EL (cell line): ENCODE results near the gene HBG1.
"Not testable (repeated sequence)": the region's sequence is repeated elsewhere in the genome, so short reads cannot be mapped to it uniquely, and the experiment has no call there.

Experiments
- DNase-seq: peaks from one replicate; pipeline ENCODE4 v3.0.0-alpha.2; 2016

Gene HBG1

GRCh38 chr11:5249807-5250396 is at the start of gene HBG1:
Gene HBG1 (minus strand): TSS chr11:5249857. CDS start chr11:5249804, 53 bp downstream.
- not testable (repeated sequence) for DNase-seq

- no peak for DNase-seq
Observed at GRCh38 chr11:5298451-5298850, 48.8 kb upstream of the HBG1 start.

- no peak for DNase-seq
Observed at GRCh38 chr11:5297721-5298323, 48.2 kb upstream of the HBG1 start.

GRCh38 chr11:5294342-5294995 is 44.8 kb upstream of the HBG1 start:
- not testable (repeated sequence) for DNase-seq

- DNase-seq: peak; percentile 15
Observed at GRCh38 chr11:5293028-5293427, 43.4 kb upstream of the HBG1 start.

GRCh38 chr11:5291207-5291838 is 41.7 kb upstream of the HBG1 start:
- peak; percentile 55 for DNase-seq

GRCh38 chr11:5290106-5290505 is 40.4 kb upstream of the HBG1 start:
- no peak for DNase-seq

- DNase-seq: peak; percentile 48
Observed at GRCh38 chr11:5289696-5290095, 40.0 kb upstream of the HBG1 start.

GRCh38 chr11:5288906-5289550 is 39.4 kb upstream of the HBG1 start:
- DNase-seq: peak; percentile 53

- DNase-seq: peak; percentile 43
Observed at GRCh38 chr11:5288108-5288905, 38.6 kb upstream of the HBG1 start.

GRCh38 chr11:5286901-5287300 is 37.2 kb upstream of the HBG1 start:
- DNase-seq: no peak

- DNase-seq: no peak
Observed at GRCh38 chr11:5286351-5286750, 36.7 kb upstream of the HBG1 start.

GRCh38 chr11:5285703-5286340 is 36.2 kb upstream of the HBG1 start:
- no peak for DNase-seq

GRCh38 chr11:5284637-5285036 is 35.0 kb upstream of the HBG1 start:
- DNase-seq: no peak

- no peak for DNase-seq
Observed at GRCh38 chr11:5283882-5284281, 34.2 kb upstream of the HBG1 start.

GRCh38 chr11:5283086-5283485 is 33.4 kb upstream of the HBG1 start:
- no peak for DNase-seq

GRCh38 chr11:5282628-5283027 is 33.0 kb upstream of the HBG1 start:
- DNase-seq: no peak

GRCh38 chr11:5281596-5281995 is 31.9 kb upstream of the HBG1 start:
- DNase-seq: no peak

GRCh38 chr11:5280582-5281102 is 31.0 kb upstream of the HBG1 start:
- DNase-seq: peak; percentile 100

- DNase-seq: no peak
Observed at GRCh38 chr11:5279471-5280090, 29.9 kb upstream of the HBG1 start.

- no peak for DNase-seq
Observed at GRCh38 chr11:5277807-5278382, 28.2 kb upstream of the HBG1 start.
